VCaP (cell line): Measurements from ENCODE around the gene KIAA0232.

Experiments
- H3K27ac ChIP-seq: fragments of 450-650 bp; 2 replicates; pipeline ENCODE4 v1.5.1; 2017
- CTCF ChIP-seq: fragments of 450-650 bp; conservative IDR thresholded peaks from 2 replicates; pipeline ENCODE4 v1.5.1; 2017; ENCODE audit warnings: mild to moderate bottlenecking, moderate library complexity

Gene KIAA0232

GRCh38 chr4:6925357-6925836, 142.9 kb downstream of the KIAA0232 start:
- no peak for TF ChIP-seq CTCF
- H3K27ac ChIP-seq: no peak overlapping the region

- H3K27ac ChIP-seq: no peak overlapping the region
- TF ChIP-seq CTCF: no peak
These were observed 143.6 kb downstream of the KIAA0232 start for GRCh38 chr4:6926081-6926480.

- no peak for TF ChIP-seq CTCF
- H3K27ac ChIP-seq: no peak overlapping the region
These were observed 144.4 kb downstream of the KIAA0232 start for GRCh38 chr4:6926681-6927478.

- no peak for TF ChIP-seq CTCF
- no peak overlapping the region for H3K27ac ChIP-seq
These were observed 145.6 kb downstream of the KIAA0232 start for GRCh38 chr4:6928081-6928480.

GRCh38 chr4:6929339-6929811, 146.8 kb downstream of the KIAA0232 start:
- H3K27ac ChIP-seq: no peak overlapping the region
- TF ChIP-seq CTCF: no peak

- no peak for TF ChIP-seq CTCF
- H3K27ac ChIP-seq: no peak overlapping the region
These were observed 147.4 kb downstream of the KIAA0232 start for GRCh38 chr4:6929812-6930464.

- H3K27ac ChIP-seq: no peak overlapping the region
These were observed 149.9 kb downstream of the KIAA0232 start for GRCh38 chr4:6932475-6932874.

More at GRCh38 chr4:6932475-6932874, 149.9 kb downstream of the KIAA0232 start:
- no peak for TF ChIP-seq CTCF
